ENCODE data around the gene KIF21B.

KIF21B gene

GRCh38 chr1:201049248-201049831 is 25.8 kb upstream of the KIF21B start:
- in situ Hi-C loops (cut with MboI; ENCODE audit: low sequenced_read_pairs): no loop called here

DNA sequence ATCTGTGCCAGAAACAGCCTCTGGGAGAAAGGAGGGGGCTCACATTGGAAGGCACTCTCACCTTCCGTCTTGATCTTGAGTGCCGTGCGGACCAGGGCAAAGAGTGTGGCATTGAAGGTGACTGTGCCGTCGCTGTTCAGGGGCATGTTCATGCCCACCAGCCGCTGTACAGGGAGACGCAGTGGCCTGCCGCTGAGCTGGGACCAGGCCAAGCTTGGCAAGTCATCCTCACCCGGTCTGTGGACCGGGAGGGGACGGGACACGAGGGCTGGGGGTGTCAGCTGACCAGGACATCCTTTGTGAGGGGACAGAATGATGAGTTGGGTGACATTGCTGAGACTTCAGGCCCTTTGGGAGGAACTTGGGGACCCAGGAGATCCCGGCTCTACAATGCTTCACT is 25.0 kb upstream of the KIF21B start:
- in situ Hi-C loops (cut with MboI; ENCODE audit: low sequenced_read_pairs): no loop called here

DNA sequence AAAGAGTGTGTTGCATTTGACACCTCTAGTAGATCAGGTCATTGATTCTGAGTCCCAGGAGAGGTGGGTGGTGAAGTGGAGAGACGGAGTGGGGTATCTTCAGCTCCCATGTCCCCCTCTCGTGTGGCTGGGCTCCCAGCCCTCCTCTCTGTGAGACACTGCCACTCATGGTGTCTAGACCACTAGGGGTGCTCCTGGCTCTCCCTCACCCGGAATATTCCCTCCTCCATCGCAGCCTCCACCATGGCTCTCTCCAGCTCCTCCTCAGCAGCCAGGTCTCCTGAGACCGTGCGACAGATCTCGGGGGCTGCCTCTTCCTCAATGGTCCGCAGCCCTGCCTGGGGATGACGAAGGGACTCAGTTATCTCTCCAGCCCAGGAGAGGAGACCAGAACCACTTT is 20.6 kb upstream of the KIF21B start:
- in situ Hi-C loops (cut with MboI; ENCODE audit: low sequenced_read_pairs): no loop called here

DNA sequence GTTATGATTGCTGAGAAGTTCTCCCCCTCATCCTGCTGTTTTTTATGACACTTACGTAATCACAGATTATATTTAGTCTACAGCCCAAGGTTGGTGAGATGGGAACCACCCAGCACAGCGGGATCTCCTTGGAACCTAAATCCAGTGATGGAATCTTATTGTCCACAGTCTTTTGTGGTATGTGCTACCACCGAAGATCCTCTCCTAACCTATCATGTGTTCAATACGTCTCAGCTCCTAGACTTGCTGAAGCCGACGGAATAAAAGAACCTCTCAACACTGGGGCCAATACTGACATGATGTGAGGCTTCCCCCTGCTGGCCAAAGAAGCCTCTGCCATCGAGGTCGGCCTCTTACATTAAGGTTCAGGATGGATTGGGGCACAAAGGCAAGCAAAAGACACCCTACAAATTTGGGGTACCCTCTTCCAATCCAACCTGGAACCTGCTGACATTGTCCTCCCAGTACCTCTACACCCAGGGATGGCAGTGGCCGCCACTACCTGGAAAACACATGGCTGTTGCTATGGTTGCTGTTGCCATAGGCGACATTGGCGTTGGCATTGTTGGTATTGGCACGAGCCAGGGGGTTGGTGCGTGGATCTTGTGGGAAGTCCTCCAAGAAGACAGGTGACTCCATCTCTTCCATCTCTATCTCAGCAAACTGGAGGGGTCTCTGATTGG is 19.4 kb upstream of the KIF21B start:
- in situ Hi-C loops (cut with MboI; ENCODE audit: low sequenced_read_pairs): no loop called here

DNA sequence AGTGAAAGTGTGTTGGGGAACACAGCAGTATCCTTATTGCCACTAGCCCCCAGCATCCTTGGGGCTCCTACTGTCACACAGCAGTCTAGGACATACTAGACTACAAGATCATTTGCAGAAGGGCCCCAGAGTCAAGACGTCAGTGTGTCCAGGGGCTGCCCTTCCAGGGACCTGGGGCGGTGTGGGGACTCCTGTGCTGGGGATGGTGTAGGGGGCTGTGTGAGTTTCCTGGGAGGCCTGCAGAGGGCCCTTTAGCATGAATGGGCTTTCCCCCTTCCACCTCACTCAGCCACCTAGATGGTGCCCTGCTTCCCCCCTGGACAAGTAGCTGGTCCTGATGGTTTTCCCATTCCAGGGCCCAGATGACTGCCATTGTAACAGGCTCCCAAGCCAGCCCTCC is 17.5 kb upstream of the KIF21B start:
- in situ Hi-C loops (cut with MboI; ENCODE audit: low sequenced_read_pairs): no loop called here

DNA sequence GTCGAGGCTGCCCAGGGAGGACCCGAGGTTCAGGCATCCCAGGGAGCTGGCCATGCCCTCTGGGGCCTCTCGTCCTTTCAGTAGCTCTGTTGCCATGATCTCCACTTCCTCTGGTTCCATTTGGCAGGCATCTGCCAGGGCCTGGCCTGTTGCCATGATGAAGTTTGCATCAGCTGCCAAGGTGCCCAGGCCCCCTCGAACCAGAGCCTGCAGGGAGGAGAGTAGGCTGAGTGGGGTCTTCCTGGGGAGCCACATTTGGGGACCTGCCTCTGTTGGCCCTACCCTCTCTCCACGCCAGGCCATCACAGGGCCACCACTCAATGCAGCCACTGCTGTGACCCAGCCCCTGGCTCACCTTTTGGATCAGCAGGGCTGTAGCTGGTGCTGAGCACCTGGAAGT is 16.4 kb upstream of the KIF21B start:
- in situ Hi-C loops (cut with MboI; ENCODE audit: low sequenced_read_pairs): no loop called here

DNA sequence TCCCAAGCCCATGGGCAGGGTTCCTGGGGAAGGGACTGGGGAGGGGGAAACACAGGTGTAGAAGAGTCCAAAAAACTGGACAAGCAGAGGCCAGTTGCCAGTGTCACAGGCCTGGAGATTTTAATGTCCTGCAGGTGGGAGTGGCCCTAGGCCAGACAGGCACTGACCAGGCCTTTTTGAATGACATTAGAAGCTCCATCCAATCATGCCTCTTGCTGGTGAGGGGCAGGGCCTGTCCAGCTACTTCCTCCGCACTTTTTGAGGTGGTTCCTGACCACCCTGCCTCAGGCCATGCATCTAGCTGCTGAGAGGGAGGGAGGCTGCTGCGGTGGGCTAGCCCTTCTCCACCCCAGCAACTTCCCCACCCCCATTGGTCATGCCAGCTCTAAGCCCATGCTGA is 15.9 kb upstream of the KIF21B start:
- in situ Hi-C loops (cut with MboI; ENCODE audit: low sequenced_read_pairs): no loop called here

DNA sequence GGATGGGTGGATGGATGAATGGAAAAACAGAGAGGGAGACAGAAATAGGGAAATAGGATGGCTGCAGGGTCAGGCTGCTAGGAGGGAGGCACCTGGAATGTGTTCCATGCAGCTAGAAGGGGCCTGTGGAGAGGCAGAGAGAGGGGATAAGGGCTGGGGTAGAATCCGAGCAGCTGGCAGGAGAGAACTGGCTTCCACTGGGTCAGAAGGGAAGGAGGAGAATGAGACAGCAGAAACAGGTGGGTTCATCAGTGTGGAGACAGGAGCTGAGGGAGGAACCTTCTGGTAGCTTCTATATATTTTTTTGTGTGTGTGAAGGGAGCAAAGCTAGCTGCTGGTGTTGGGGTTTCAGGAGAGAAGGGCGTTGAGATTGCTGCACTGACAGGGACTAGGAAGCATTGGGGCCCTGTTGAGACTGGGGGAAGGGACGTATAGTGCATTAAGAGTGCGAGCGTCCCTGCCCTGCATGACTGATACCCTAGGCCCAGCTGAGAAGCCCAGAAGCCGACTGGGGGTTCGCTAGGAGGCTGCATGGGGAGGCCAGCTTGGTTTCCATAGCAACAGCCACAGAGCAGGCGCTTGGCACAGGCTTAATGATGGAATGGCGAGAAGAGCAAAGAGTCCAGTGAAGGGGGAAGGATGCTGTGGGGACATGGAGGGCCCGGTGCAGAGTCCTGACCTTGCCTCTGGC is 14.8 kb upstream of the KIF21B start:
- in situ Hi-C loops (cut with MboI; ENCODE audit: low sequenced_read_pairs): no loop called here

DNA sequence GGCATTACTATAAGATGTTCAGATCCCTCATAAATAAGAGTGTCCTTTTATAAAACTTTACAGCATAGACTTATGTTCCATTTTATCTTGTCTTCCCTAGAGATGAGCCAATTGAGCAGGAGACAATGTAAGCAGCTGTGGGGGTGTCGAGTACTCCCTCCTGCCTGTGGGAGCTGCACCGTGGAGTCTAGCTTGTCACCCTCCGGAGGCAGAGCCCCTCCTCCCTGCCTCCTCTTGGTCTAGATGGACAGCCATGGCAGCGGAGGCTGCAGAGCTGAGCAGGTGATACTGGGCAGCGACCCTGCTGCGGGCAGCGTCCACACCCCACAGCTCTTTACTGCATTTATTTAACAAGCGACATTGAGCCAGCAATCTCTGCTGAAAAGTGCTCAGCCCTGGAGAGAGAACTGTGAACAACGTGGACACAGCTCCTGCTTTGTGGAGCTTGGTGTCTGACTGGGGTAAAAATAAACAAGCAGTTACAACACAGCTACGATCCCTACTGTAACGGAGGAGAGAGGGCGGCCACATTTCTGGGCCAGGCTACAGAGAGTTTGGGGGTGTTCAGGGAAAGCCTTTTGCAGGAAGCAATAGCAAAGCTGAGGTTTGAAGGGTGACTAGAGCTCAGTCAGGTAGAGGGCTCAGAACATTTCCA is 12.8 kb upstream of the KIF21B start:
- in situ Hi-C loops (cut with MboI; ENCODE audit: low sequenced_read_pairs): no loop called here

GRCh38 chr1:201034671-201035070 is 11.2 kb upstream of the KIF21B start:
- in situ Hi-C loops (cut with MboI; ENCODE audit: low sequenced_read_pairs): no loop called here

DNA sequence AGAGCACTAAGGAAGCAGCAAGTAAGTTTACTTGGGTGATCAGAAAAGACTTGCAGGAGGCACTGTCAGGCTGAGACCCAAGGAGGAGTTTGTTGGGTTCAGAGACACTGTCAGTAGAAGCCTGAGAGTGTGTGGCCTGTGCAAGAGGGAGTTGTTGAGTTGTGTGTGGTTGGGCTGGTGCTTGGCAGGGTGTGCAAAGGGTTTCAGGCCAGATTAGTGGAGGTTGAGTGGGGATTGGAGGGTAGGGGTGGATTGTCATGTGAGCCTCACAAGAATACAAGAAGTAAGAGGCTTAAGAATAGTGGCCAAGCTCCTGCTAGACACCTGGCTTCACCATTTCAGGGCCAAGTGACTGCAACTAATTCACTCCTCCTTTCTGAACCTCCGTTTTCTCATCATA is 8.9 kb upstream of the KIF21B start:
- in situ Hi-C loops (cut with MboI; ENCODE audit: low sequenced_read_pairs): no loop called here

DNA sequence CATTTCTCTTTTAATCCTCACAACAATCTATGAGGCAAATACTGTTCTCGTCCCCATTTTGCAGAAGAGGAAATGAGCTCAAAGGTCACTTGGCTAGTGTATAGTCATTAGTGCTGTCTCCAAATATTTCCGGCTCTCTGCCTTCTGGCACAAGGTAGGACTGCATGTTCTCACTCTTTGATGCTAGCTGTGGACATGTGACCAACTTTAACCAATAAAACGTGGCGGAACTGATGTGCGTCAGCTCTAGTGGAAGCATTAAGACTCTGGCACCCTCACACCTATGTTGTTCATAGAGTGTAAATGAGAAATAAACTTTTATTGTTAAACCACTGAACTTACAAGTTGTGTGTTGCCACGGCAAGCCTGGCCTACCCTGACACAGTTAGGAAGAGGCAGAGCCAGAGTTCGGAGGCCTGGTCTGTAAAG is 5.0 kb upstream of the KIF21B start:
- in situ Hi-C loops (cut with MboI; ENCODE audit: low sequenced_read_pairs): no loop called here

DNA sequence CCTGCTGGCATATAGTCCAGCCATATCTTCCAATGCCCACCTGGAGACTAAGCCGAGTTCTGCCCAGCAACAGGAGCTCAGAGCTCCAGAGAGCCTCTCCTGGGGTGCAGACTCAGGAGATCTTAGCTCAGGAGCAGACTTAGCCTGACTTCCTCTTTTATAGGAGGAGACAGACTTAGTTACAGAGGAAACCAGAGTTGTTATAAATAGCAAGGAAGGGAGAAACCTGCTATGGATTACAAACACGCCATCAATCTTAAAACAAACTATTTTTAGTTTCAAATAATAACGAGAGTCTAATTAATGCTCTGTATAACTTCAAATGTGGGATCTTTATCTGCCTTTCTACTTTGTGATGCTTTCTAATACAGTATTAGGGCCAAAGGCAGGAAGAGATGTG is 3.3 kb upstream of the KIF21B start:
- in situ Hi-C loops (cut with MboI; ENCODE audit: low sequenced_read_pairs): no loop called here

DNA sequence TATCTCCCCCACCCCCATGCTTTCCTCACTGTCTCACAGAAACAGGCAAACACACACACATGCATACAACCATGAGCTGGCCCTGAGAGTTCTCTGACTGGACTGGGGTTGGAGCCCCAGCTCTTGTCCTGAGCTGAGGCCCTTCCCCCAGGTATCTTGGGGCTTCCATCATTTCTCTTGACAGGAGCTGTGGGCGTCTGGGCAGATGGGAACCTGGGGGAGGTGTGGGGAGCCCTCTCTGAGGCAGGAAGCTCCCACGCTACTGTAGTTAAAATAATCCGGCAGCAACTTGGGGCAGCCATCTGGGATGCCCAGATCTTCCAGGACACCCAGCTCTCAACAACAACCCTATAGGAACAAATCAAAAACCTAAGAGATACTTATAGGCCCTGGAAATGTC is 2.7 kb upstream of the KIF21B start:
- in situ Hi-C loops (cut with MboI; ENCODE audit: low sequenced_read_pairs): no loop called here

- in situ Hi-C loops (cut with MboI; ENCODE audit: low sequenced_read_pairs): no loop called here
Measured at GRCh38 chr1:201025571-201026002, 2.1 kb upstream of the KIF21B start.

DNA sequence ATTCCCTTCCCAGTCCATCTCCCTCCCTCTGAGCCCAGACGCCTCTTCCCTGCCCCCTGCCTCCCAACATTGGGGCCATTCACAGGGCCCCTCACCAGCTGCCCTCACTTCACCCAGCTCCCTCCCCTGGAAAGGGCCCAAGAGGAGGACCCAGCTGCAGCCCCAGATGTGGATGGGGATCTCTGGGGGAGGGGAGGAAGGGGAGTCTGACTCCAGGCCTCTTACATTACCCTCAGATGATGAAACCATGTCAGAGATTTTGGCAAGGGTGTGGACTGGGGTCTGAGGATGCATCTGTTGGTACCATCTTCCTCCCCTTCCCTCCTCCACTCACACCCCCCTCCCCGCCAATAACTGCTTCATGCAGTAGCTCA is 1.1 kb upstream of the KIF21B start:
- in situ Hi-C loops (cut with MboI; ENCODE audit: low sequenced_read_pairs): no loop called here

- in situ Hi-C loops (cut with MboI; ENCODE audit: low sequenced_read_pairs): no loop called here
Measured at GRCh38 chr1:201023920-201024624, 558 bp upstream of the KIF21B start.

DNA sequence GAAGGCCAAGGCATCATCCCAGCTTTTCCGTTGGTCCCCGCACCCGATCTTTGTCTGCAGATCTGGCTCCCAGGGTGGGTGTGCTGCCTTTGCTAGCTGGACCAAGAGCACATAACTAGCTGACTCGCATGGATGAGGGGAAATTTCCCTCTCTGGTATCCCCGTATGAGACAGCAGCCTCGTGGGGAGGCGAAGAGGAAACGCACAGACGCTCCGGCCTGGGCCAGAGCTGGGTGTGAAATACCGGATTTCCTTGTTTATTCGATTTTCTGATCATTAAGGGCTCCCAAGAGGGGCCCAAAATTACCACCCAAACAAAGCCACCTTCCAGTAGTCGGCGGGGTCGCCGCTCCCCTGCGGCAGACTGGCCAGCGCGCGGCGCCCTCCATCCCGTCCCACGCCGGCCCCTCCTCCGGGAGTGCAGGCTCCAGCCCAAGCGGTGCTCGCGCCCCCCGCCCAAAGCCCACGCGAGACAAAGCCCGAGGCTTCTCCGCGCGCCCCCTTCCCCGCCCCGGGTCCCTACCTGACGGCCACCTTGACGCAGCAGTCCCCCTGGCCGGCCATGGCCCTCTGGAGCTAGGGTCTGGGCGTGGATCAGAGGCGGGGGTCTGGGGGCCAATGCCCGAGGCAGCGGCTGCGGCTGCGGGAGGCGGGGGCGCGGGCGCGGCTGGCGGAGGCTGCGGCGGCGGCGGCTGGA is 546 bp downstream of the KIF21B start:
- in situ Hi-C loops (cut with MboI; ENCODE audit: low sequenced_read_pairs): no loop called here

DNA sequence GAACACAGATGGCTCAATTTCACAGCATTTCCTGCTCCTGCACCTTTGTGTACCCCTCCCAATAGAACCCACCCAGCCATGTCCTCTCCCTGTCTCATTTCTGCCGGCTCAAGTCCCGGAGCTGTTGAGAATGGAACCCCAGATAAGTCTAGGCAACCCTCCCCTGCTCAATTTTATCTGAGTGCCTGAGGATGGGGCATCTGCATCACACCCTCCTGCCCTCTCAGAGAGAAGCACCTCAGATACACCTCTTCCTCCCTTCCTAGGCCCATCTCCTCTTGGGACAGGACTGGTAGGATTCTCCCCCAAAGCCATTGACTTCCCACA is 1.1 kb downstream of the KIF21B start:
- in situ Hi-C loops (cut with MboI; ENCODE audit: low sequenced_read_pairs): no loop called here

- in situ Hi-C loops (cut with MboI; ENCODE audit: low sequenced_read_pairs): no loop called here
Measured at GRCh38 chr1:201021630-201022492, 1.7 kb downstream of the KIF21B start.

All from HL-60/S4 treated with phorbol 12-myristate 13-acetate at 8.2 ng/mL for 4 days and 3 days (cell line).